NCI-H1436 treated with DMSO at 0.1 percent for 48 hours (cell line): Measurements from ENCODE around the gene EPS8L2.
A peak's percentile ranks its signal among the peaks of the same experiment; 100 is the strongest.

ENCODE experiments used
- DNase-seq: peaks from one replicate; lab custom pipeline; 2025; lab: John Stamatoyannopoulos, UW

The EPS8L2 gene

GRCh38 chr11:704781-705645 lies 1.0 kb upstream of the EPS8L2 start:
- no peak for DNase-seq

GRCh38 chr11:706439-706956 lies 467 bp downstream of the EPS8L2 start:
- DNase-seq: no peak

- DNase-seq: no peak
Observed at GRCh38 chr11:706957-707816, 1.2 kb downstream of the EPS8L2 start.

- DNase-seq: no peak
Observed at GRCh38 chr11:707817-708420, 1.9 kb downstream of the EPS8L2 start.

- no peak for DNase-seq
Observed at GRCh38 chr11:708511-708910, 2.5 kb downstream of the EPS8L2 start.

- DNase-seq: no peak
Observed at GRCh38 chr11:709109-709997, 3.3 kb downstream of the EPS8L2 start.

GRCh38 chr11:714436-714835 lies 8.4 kb downstream of the EPS8L2 start:
- DNase-seq: no peak

- DNase-seq: no peak
Observed at GRCh38 chr11:719214-720016, 13.4 kb downstream of the EPS8L2 start.

- DNase-seq: no peak
Observed at GRCh38 chr11:720017-720641, 14.1 kb downstream of the EPS8L2 start.

GRCh38 chr11:720642-721246 lies 14.7 kb downstream of the EPS8L2 start:
- no peak for DNase-seq

- DNase-seq: no peak
Observed at GRCh38 chr11:721247-721740, 15.3 kb downstream of the EPS8L2 start.

- DNase-seq: no peak
Observed at GRCh38 chr11:721741-722345, 15.8 kb downstream of the EPS8L2 start.

- DNase-seq: no peak
Observed at GRCh38 chr11:722346-722811, 16.3 kb downstream of the EPS8L2 start.

- DNase-seq: peak; percentile 45
Observed at GRCh38 chr11:723120-723883, 17.3 kb downstream of the EPS8L2 start.

- no peak for DNase-seq
Observed at GRCh38 chr11:724049-724777, 18.2 kb downstream of the EPS8L2 start.

GRCh38 chr11:724778-725386 lies 18.9 kb downstream of the EPS8L2 start:
- no peak for DNase-seq

- DNase-seq: no peak
Observed at GRCh38 chr11:725624-726202, 19.7 kb downstream of the EPS8L2 start.
